Ishikawa (cell line): ENCODE results near the gene C9orf43.

ENCODE experiments used
- CEBPB ChIP-seq: IDR thresholded peaks from 2 replicates; pipeline ENCODE4 v1.6.1; 2012
- CREB1 ChIP-seq: IDR thresholded peaks from 2 replicates; pipeline ENCODE4 v1.6.1; 2012; ENCODE audit warnings: low read depth
- EGR1 ChIP-seq: IDR thresholded peaks from 2 replicates; pipeline ENCODE4 v1.6.1; 2012
- EP300 ChIP-seq: IDR thresholded peaks from 2 replicates; pipeline ENCODE4 v1.6.1; 2012; ENCODE audit warnings: borderline replicate concordance
- FOXM1 ChIP-seq: IDR thresholded peaks from 2 replicates; pipeline ENCODE4 v1.6.1; 2012; ENCODE audit warnings: low read depth, borderline replicate concordance
- MAX ChIP-seq: IDR thresholded peaks from 2 replicates; pipeline ENCODE4 v1.6.1; 2012
- NFIC ChIP-seq: IDR thresholded peaks from 2 replicates; pipeline ENCODE4 v1.6.1; 2012
- RAD21 ChIP-seq: IDR thresholded peaks from 2 replicates; pipeline ENCODE4 v1.6.1; 2012; ENCODE audit warnings: low read depth
- REST ChIP-seq: IDR thresholded peaks from 2 replicates; pipeline ENCODE4 v1.6.1; 2012; ENCODE audit warnings: low read depth, mild to moderate bottlenecking
- TAF1 ChIP-seq: IDR thresholded peaks from 2 replicates; pipeline ENCODE4 v1.6.1; 2012; ENCODE audit warnings: low read depth, mild to moderate bottlenecking
- TCF12 ChIP-seq: IDR thresholded peaks from 2 replicates; pipeline ENCODE4 v1.6.1; 2012; ENCODE audit warnings: low read depth
- TEAD4 ChIP-seq: IDR thresholded peaks from 2 replicates; pipeline ENCODE4 v1.6.1; 2012
- USF1 ChIP-seq: IDR thresholded peaks from 2 replicates; pipeline ENCODE4 v1.6.1; 2012
- YY1 ChIP-seq: IDR thresholded peaks from 2 replicates; pipeline ENCODE4 v1.6.1; 2012; ENCODE audit warnings: low read depth
- ZBTB7A ChIP-seq: IDR thresholded peaks from 2 replicates; pipeline ENCODE4 v1.6.1; 2012; ENCODE audit warnings: low read depth

The C9orf43 gene

GRCh38 chr9:113477058-113477457, 66.5 kb downstream of the C9orf43 start:
- TF ChIP-seq EP300 (no peak), USF1 (no peak), YY1 (no peak), CREB1 (no peak), FOXM1 (no peak), EGR1 (no peak), ZBTB7A (no peak), MAX (no peak), TCF12 (no peak)

GRCh38 chr9:113477661-113478060, 67.1 kb downstream of the C9orf43 start:
- TF ChIP-seq USF1 (no peak), REST (no peak), CEBPB (no peak), YY1 (no peak), NFIC (no peak), FOXM1 (no peak), TCF12 (no peak), MAX (no peak), TEAD4 (no peak), ZBTB7A (no peak), CREB1 (no peak), EGR1 (no peak), TAF1 (no peak), RAD21 (no peak), EP300 (no peak)

- TF ChIP-seq CREB1 (no peak), RAD21 (no peak), TAF1 (no peak), MAX (no peak), FOXM1 (no peak), NFIC (no peak), TEAD4 (no peak), REST (no peak), EP300 (no peak), CEBPB (no peak), TCF12 (no peak), ZBTB7A (no peak), YY1 (no peak), EGR1 (no peak)
Measured at GRCh38 chr9:113479174-113479621, 68.7 kb downstream of the C9orf43 start.
